HG03558 (cell line): Measurements from ENCODE around the gene IRF4.
"Not testable (repeated sequence)": the region's sequence is repeated elsewhere in the genome, so short reads cannot be mapped to it uniquely, and the experiment has no call there.

Experiments used
- ATAC-seq: cut with Tn5 transposase; IDR thresholded peaks from one replicate; pipeline ENCODE4 v1.9.1; 2021; ENCODE audit warnings: moderate number of reproducible peaks; ENCODE audit not compliant: unreplicated experiment; ENCODE audit errors: extremely low read depth

IRF4 gene

DNA sequence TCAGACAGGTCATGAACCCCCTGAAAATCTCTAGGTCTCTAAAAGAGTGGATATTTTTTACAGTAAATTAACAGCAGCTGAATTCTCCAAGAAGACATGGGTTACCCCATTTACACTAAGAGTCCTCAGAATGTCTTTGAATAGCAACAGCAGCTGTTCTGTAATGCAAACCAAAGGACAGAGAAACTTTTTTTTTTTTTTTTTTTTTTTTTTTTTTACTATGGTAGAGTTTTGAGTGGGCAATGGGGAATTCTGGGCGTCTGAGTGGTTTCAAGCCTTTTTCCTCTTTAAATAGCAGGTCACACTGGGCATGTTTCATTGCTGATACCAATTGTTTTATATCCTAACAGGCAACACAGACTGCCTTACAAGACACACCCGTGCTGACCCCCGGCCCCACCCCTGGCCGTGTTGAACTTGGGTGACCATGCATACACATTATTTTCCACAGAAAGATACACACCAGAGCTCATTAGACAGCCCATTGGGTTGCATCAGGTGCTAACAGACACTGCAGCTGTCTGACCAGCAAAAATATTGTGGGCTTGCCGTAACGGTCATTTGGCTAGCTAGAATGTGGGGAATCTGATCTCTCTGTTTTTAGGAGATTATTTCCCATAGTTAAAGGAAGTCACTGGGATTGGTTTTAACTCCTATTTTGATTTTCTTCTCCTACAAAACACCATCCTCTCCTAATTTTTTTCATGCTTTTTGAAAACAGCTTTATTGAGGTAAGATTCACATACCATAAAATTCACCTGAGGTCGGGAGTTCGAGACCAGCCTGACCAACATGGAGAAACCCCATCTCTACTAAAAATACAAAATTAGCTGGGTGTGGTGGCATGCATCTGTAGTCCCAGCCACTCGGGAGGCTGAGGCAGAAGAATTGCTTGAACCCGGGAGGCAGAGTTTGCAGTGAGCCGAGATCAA lies 26.7 kb upstream of the IRF4 start:
- no peak for ATAC-seq

DNA sequence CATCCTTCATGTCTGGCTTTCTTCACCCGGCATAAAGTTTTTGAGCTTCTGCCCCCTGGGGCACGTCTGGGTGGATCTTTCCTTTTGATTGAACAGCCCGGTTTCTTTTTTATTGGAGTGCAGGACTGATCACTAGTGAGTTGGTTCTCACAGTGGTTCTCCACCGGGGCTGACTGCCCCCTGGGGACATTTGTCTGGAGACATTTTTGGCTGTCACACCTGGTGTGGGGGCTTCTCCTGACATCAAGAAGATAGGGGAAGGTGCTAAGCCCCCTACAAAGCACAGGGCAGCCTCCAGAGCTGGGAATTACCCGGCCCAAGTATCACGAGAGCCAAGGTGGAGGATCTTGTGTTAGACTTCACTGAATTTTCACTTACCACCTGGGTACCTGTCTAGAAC lies 25.7 kb upstream of the IRF4 start:
- no peak for ATAC-seq

DNA sequence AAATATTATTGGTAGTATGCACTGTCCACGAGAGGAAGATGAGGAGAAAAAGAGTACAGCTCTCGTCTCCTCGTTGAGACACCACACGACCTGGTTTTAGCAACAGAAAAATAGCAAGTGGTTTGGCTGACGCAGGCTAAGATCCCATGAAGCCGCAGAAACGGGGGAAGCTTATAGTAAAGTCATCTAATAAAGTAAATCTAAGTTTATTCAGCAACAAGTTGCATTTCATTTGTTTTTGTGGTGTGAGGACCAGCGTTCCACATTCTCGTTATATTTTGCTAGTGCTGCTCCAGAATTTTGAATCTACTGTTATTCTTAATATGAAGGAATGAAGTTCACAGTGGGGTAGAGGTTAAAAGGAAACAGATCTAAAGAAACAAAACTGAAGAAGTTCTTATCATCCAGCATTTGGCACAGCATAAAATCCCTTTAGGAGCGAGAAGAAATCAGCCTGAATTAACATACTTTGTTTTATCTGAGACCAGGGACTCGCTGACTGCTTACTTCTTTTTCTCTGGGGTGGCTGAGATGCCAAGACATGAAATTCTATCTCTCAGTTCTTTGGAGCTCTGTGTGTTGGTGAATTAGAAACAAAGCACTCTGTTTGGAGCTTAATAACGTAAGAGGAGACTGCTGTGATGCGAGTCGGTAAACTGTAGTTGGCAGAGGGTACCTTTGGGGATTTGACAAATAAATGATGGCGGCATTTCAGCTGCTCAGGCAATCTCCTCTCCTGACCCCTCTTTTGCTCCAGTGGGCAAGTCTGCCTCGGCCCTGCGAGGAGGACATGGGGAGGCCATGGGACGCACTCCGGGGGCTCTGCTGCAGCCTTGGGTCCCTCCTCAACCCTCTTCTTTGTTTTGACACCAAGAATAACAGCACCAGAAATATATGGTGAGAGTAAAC lies 24.9 kb upstream of the IRF4 start:
- no peak for ATAC-seq

DNA sequence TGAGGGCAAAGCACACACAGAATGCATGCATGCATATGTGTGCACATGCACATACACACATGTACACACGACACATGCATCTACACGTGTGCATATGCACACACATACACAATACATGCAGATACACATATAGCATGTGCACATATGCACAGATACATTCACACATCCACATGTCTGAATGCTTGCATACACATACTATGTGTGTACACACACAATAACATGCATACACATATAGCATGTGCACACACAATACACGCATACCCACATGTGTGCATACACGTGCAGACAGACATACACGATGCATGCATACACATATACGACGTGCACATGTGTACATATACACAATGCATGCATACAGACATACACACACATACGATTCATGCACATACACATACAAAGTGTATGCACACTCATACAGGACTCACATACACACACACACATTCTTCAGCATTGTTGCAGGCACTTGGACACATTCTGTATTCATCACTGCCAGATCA lies 24.2 kb upstream of the IRF4 start:
- no peak for ATAC-seq

- no peak for ATAC-seq
Measured at GRCh38 chr6:367891-368630, 23.5 kb upstream of the IRF4 start.

GRCh38 chr6:369559-370431 lies 21.8 kb upstream of the IRF4 start:
- ATAC-seq = no peak

DNA sequence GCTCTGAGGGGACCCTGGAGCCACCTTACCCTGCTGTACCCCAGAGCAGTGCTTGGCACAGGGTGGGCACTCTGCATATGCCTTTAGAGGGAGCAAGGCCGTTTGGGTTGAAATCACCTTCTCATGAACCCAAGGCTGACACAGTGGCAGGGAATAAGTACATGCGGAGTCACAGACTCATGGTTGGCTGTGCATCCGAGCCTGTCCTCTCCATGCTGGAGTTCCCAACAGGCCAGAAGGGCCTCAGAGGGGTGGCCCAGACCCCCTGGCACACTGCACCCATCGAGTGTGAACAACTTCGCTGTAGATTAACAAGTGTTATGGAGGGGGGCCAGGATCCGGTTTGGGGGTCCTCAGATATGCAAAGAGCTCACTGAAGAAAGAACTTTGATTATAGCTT lies 21.0 kb upstream of the IRF4 start:
- no peak for ATAC-seq

DNA sequence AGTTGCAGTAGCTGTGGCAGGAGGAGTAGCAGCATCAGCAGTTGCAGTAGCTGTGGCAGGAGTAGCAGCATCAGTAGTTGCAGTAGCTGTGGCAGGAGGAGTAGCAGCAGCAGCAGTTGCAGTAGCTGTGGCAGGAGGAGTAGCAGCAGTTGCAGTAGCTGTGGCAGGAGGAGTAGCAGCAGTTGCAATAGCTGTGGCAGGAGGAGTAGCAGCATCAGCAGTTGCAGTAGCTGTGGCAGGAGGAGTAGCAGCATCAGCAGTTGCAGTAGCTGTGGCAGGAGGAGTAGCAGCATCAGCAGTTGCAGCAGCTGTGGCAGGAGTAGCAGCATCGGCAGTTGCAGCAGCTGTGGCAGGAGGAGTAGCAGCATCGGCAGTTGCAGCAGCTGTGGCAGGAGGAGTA lies 19.7 kb upstream of the IRF4 start:
- not testable (repeated sequence) for ATAC-seq

DNA sequence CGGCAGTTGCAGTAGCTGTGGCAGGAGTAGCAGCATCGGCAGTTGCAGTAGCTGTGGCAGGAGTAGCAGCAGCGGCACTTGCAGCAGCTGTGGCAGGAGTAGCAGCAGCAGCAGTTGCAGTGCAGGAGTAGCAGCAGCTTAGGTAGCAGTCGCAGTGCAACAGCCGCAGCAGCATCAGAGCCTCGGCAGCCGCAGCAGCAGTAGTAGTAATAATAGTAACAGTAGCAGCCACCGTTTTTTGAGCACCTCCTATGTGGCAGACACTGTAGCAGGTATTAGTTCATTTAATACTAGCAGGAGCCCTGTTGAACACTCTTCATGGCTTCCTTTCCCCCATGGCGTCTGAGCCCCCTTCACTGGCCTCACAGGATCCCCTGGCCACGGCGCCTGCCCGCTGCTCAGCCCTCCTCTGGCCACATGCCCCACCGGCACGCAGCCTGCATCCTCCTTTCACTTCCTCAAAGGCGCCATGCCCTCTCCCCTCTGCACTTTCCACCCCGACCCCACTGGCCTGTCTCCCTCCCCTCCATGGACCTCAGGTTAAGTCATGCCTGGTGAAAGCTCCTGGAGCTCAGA lies 19.1 kb upstream of the IRF4 start:
- no peak for ATAC-seq

GRCh38 chr6:373031-373430 lies 18.5 kb upstream of the IRF4 start:
- no peak for ATAC-seq

DNA sequence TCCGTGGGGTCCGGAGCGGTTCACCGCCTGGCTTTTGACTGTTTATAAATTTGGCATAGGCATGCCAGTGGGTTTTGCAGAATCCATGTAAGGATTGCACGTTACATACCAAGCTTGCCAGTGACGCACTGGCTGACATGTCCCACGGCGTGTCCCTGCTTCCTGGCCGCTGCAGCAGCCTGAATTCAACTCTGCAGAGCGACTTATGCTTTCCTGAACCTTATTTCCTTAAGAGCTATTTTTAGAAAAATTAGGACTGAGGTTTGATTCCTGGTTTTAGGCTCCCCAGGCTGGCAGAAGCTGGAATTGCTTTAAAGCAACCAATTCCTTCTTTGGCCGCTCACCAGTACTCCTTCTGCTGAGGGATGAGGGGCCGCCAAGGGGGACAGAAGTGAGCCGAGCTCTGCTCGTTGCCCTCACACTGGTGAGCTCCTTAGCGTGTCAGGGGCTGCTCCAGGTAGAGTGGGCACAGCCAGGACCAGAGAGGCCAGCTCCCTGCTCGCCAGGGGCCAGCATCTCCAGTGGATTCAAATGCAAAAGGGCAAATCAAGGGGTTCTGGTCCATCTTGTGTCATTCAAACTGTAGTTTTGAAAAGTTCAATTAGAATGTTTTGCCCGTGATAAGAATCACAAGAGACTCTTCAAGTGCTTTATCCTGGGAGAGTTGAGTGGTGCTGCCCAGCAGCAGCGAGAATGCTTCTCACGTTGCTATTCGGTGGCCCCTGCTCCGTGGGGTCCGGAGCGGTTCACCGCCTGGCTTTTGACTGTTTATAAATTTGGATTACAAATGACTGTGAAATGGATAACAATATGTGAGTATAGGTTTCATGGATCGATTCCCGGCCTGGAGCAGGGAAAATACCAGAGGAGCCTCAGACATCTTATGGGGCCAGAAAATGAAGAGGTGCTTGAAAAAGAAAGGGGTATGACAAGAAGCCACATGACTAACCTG lies 17.5 kb upstream of the IRF4 start:
- no peak for ATAC-seq

GRCh38 chr6:374956-375355 lies 16.6 kb upstream of the IRF4 start:
- no peak for ATAC-seq

DNA sequence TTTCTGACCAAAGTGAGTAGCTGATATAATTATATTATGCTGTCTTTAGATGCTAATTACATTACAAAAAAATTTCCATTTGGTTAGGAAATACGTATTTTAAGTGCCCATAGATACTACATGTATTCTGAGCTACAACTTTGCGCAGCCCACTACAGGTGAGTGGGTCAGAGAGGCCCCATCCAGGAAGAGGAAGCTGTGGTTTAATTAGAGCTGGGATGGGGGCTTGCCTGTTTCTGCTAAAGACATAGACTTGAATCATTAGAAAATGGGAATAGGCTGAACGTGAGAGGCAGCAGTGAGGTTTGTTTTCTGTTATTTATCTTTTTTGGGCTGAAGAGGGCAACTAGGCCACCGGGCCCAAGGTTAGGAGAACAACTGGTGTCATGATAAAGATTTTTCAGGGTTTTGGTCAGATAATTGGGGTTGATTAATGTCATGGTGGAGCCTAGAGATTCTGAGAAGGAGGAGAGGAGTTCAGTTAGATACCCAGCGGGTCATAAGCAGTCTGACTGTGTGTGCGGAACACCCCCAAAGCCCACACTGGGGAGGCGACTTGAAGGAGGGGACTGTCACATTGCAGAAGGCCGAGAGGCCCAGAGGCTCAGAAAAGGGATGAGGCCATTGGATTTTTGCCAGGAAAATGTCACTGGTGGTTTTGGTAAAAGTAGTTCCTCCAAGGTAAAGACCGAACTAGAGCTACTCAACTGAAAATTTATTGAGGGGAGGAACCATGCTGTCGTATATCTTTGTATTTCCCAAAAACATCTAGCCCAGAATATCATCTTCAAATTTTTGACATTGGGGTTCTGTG lies 14.5 kb upstream of the IRF4 start:
- ATAC-seq = no peak

GRCh38 chr6:377641-378020 lies 13.9 kb upstream of the IRF4 start:
- not testable (repeated sequence) for ATAC-seq

GRCh38 chr6:378090-378957 lies 13.2 kb upstream of the IRF4 start:
- ATAC-seq = no peak

DNA sequence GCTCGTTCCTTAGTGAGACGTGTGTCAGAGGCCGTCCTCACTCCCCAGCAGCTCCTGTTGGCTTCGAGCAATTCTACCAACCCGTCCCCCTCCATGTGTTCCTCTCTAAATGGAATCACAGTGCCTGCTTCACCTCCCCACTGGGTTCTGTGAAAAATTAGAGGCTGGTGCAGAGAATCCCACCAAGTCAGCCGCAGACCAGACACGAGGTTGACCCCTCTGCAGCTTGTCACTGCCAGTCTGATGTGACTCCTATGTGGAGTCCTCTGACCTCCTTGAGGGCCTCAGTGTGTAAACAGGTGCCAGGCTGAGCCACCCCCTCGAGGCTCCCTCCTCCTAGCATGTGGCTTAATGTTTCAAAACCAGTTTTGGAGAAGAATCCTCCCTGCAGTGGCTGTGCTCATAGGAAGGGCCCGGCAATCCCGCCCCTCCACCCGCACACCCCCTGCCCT lies 12.6 kb upstream of the IRF4 start:
- ATAC-seq = no peak
